ENCODE results near the gene LYZL6. TPM values are rescaled to one million over a fixed set of nuclear protein-coding genes. Genes with fewer than 3 reads are reported as not detected.
A peak's percentile ranks its signal among the peaks of the same experiment; 100 is the strongest.

Gene LYZL6
- total RNA-seq, 2 donors from 2014 or later: not detected

GRCh38 chr17:35892091-35893035 is 51.1 kb downstream of the LYZL6 start:
- intact Hi-C loops (cut with DNase I): no loop called here
- ATAC-seq (no peak), DNase-seq (no peak)

- DNase-seq (no peak), ATAC-seq (no peak)
- intact Hi-C loops (cut with DNase I): no loop called here
Measured at GRCh38 chr17:35891269-35891668, 52.2 kb downstream of the LYZL6 start.

GRCh38 chr17:35890774-35891155 is 52.7 kb downstream of the LYZL6 start:
- intact Hi-C loops (cut with DNase I): no loop called here
- DNase-seq: no peak
- ATAC-seq: peak; percentile 65 to 80

DNA sequence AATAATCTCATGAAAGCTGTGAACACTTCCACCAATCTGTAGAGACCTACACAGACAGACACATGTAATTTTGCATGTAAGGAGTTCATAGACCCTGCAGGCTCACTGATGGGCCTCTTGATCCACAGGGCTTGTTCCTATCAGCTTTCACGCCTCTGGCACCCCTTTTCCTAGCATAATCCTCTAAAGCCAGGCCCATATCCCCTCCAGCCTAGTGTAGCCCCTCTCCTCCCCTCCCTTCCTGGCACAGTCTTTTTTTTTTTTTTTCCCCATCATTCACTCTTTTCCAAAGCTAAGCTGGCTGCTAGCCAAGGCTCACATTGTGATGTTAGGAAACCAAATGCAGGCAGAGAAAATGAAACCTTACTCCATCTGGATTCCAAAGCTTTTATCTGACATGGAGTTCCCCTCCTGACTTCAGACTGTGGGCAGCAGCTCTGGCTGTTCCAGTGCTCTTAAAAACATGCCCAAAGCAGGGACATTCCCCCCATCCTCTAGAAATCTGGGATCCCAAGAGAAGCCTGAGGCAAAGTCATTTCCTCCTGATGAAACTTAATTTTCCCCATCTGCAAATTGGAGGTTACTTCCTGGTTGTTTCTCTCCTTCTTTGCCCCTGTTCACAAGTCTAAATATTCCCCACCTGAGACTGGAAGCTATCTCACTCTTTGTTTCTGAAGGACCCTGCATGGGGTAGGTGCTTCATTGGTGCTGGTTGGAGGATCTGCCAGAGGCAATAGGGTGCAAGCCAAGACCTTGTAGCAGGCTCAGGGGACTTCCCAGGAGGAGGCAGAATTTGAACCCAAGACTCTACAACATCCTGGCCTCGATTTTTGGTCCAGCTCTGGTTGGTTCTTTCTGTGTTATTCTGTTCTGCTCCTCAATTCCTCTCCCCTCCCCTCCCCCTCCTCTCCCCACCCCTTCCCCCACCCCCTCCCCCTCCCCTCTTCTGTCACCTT is 53.4 kb downstream of the LYZL6 start:
- DNase-seq: peak; percentile 56
- peak in 1 of 2 donors; percentile 9 for ATAC-seq
- intact Hi-C loops (cut with DNase I): no loop called here

- no peak for DNase-seq
- ATAC-seq: no peak
- intact Hi-C loops (cut with DNase I): no loop called here
Measured at GRCh38 chr17:35889241-35889640, 54.3 kb downstream of the LYZL6 start.

Other genes starting within 250 kb of the LYZL6 start
- gene RASL10B, start 212.1 kb downstream of the LYZL6 start, total RNA-seq: 10 to 100 TPM; 23.9 to 24.7 TPM
- 1 to 10 TPM in 1 of 2 donors, under 1 TPM in 1; 0.47 to 1.1 TPM for gene GAS2L2, start 190.5 kb downstream of the LYZL6 start, total RNA-seq
- not detected for gene C17orf50, start 182.8 kb downstream of the LYZL6 start, total RNA-seq
- gene MMP28, start 148.1 kb downstream of the LYZL6 start, total RNA-seq: 10 to 100 TPM in 1 of 2 donors, 1 to 10 TPM in 1; 5.0 to 10.3 TPM
- gene TAF15, start 134.2 kb downstream of the LYZL6 start, total RNA-seq: 100 to 1,000 TPM in 1 of 2 donors, 10 to 100 TPM in 1; 97.3 to 119 TPM
- not detected for gene HEATR9, start 74.8 kb downstream of the LYZL6 start, total RNA-seq
- gene CCL5, start 63.4 kb downstream of the LYZL6 start, total RNA-seq: 1 to 10 TPM; 1.7 to 8.6 TPM
- not detected for gene RDM1, start 12.9 kb downstream of the LYZL6 start, total RNA-seq
- gene CCL16, start 37.8 kb upstream of the LYZL6 start, total RNA-seq: under 1 TPM in 1 of 2 donors, not detected in 1; 0.27 TPM
- 10 to 100 TPM in 1 of 2 donors, 1 to 10 TPM in 1; 7.2 to 47.7 TPM for gene CCL14, start 43.0 kb upstream of the LYZL6 start, total RNA-seq
- not detected for gene CCL15, start 57.8 kb upstream of the LYZL6 start, total RNA-seq
- gene CCL23, start 74.3 kb upstream of the LYZL6 start, total RNA-seq: 1 to 10 TPM in 1 of 2 donors, not detected in 1; 1.8 TPM
- 10 to 100 TPM; 10.2 to 16.0 TPM for gene CCL18, start 120.6 kb upstream of the LYZL6 start, total RNA-seq
- 1 to 10 TPM in 1 of 2 donors, under 1 TPM in 1; 0.82 to 1.1 TPM for gene CCL3, start 146.4 kb upstream of the LYZL6 start, total RNA-seq
- 1 to 10 TPM in 1 of 2 donors, under 1 TPM in 1; 0.86 to 2.3 TPM for gene CCL4, start 160.1 kb upstream of the LYZL6 start, total RNA-seq
- 1 to 10 TPM; 2.2 to 3.9 TPM for gene TBC1D3B, start 232.9 kb upstream of the LYZL6 start, total RNA-seq

Measured in left cardiac atrium (tissue), 4 donors.